ENCODE data around the gene TDRD9. TPM values are rescaled to one million over a fixed set of nuclear protein-coding genes. Genes with fewer than 3 reads are reported as not detected.

TDRD9 gene
- total and polyA plus RNA-seq, 2 experiments from 2014 or later, result not detected

DNA sequence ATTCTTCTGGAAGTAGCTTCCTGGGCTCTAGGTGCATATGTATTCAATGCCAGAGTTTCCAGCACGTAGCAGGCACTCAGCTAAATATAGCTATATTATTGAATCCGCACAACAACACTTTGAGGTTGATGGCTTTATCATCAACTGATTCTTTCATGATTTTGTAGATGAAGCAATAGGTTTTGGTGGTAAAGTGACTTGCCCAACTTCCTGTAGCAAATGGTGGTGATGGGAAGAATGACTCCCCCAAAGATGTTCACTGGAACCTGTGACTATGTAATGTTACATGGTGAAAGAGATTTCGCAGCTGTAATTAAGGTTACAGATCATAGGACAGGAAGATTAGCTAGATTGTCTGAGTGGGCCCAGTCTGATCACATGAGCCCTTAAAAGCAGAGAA is 3.2 kb downstream of the TDRD9 start:
- Histone ChIP-seq H3K9me2 (ENCODE audit: insufficient read depth) (no peaks in the 10 kb centered on the region), H3K9ac (no peak overlapping the region), H3K9me3 (ENCODE audit: low read depth) (no peaks in the 10 kb centered on the region), H3K4me2 (ENCODE audit: unreplicated experiment) (no peak overlapping the region), H3K4me3 (no peak overlapping the region), H3K4me1 (ENCODE audit: insufficient read depth) (no peaks in the 10 kb centered on the region), H3K79me2 (ENCODE audit: insufficient read depth) (no peaks in the 10 kb centered on the region), H3K36me3 (ENCODE audit: low read depth) (no peaks in the 10 kb centered on the region), H4K20me1 (ENCODE audit: insufficient read depth) (no peaks in the 10 kb centered on the region), H2AFZ (no peak overlapping the region), H3F3A (ENCODE audit: insufficient read depth) (no peaks in the 10 kb centered on the region), H3K27me3 (replicated peaks; ENCODE audit: insufficient read depth) (0 out of 2 replicates have a peak, but pooled peaks cover 6% of the 10 kb centered on the region), H3K27ac (no peak overlapping the region)
- in situ Hi-C loops (cut with MboI), result no loop called here
- no peak for DNase-seq
- WGBS, 2 experiments (ENCODE audit: low coverage in 1 of 2, low lambda C conversion rate in 2 of 2, missing lambda C conversion rate in 2 of 2), result 43 to 51% methylated on average over 3 of the region's 3 CpGs
- TF ChIP-seq EZH2phosphoT487 (IDR thresholded peaks at IDR 0.05; ENCODE audit: insufficient read depth, low read depth) (no peak), EZH2 (IDR thresholded peaks at IDR 0.05; ENCODE audit: insufficient read depth, poor library complexity, severe bottlenecking) (no peak)

DNA sequence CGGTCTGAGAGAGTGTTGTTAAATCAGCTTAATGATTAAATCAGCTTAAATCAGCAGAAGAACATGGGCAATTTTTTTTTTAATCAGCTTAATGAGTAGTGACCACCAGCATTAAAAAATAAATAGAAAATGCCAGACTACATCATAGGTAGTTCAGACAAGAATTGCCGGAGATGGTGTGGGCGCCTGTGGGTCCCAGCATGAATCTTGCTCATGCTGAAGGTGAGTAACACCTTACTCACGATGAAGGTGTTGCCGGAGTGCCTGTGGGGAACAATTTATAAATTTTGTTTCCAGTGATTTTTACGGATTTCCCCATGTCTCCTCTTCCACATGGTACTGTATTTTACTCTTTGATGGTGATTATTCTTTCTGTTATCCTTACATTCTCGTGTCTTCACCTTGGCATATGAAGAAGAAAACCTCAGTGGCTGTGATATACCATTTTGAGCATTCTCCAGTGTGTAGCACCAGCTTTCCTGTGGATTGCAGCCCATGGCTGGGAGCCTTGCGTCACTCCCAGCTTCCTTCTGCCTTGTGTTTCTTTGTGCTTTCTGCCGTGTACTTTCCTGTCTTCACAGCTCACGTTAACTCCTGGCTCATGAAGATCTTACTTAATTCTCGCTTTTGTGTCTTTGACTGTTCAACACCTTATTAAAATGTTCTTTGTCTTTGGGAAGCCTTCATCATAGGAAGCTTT is 4.7 kb downstream of the TDRD9 start:
- Histone ChIP-seq H3K27me3 (replicated peaks; ENCODE audit: insufficient read depth) (peaks cover 14% of the 10 kb centered on the region; the same call in 1 of the 2 replicates), H3K4me2 (ENCODE audit: unreplicated experiment) (no peak overlapping the region), H3K4me3 (no peak overlapping the region), H3K36me3 (ENCODE audit: low read depth) (no peaks in the 10 kb centered on the region), H3K27ac (no peak overlapping the region), H3F3A (ENCODE audit: insufficient read depth) (no peaks in the 10 kb centered on the region), H3K79me2 (ENCODE audit: insufficient read depth) (no peaks in the 10 kb centered on the region), H3K9me2 (ENCODE audit: insufficient read depth) (no peaks in the 10 kb centered on the region), H3K9ac (no peak overlapping the region), H3K9me3 (ENCODE audit: low read depth) (no peaks in the 10 kb centered on the region), H2AFZ (no peak overlapping the region), H3K4me1 (ENCODE audit: insufficient read depth) (no peaks in the 10 kb centered on the region), H4K20me1 (ENCODE audit: insufficient read depth) (no peaks in the 10 kb centered on the region)
- 49 to 58% methylated on average over 11 of the region's 11 CpGs for WGBS, 2 experiments (ENCODE audit: low coverage in 1 of 2, low lambda C conversion rate in 2 of 2, missing lambda C conversion rate in 2 of 2)
- in situ Hi-C loops (cut with MboI), result no loop called here
- DNase-seq, result no peak
- TF ChIP-seq EZH2phosphoT487 (IDR thresholded peaks at IDR 0.05; ENCODE audit: insufficient read depth, low read depth), result no peak
- no peak for TF ChIP-seq EZH2 (IDR thresholded peaks at IDR 0.05; ENCODE audit: insufficient read depth, poor library complexity, severe bottlenecking)

DNA sequence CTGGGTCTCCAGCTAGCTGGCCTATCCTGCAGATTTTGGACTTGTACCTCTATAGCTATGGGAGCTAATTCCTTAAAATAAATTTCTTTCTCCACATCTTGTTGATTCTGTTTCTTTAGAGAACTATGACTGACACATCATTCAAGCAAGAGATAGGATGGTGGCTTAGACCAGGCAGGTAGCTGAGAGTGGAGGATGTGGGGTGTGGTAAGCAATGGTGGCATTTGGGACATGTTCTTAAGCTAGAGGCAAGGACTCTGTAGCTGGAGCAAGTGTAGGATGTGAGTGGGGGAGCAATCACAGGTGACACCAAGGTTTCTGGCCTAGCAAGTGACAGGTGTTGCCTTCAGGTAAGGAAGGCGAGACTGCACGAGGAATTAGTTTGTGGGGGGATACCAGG is 6.8 kb downstream of the TDRD9 start:
- in situ Hi-C loops (cut with MboI), result no loop called here
- Histone ChIP-seq H3K36me3 (ENCODE audit: low read depth) (no peaks in the 10 kb centered on the region), H3K9me2 (ENCODE audit: insufficient read depth) (no peaks in the 10 kb centered on the region), H3F3A (ENCODE audit: insufficient read depth) (no peaks in the 10 kb centered on the region), H3K4me2 (ENCODE audit: unreplicated experiment) (no peak overlapping the region), H3K27me3 (replicated peaks; ENCODE audit: insufficient read depth) (peaks cover 26% of the 10 kb centered on the region), H3K27ac (no peak overlapping the region), H3K79me2 (ENCODE audit: insufficient read depth) (no peaks in the 10 kb centered on the region), H4K20me1 (ENCODE audit: insufficient read depth) (no peaks in the 10 kb centered on the region), H3K4me1 (ENCODE audit: insufficient read depth) (no peaks in the 10 kb centered on the region), H3K4me3 (no peak overlapping the region), H3K9ac (no peak overlapping the region), H2AFZ (no peak overlapping the region), H3K9me3 (ENCODE audit: low read depth) (no peaks in the 10 kb centered on the region)
- no peak for TF ChIP-seq EZH2phosphoT487 (IDR thresholded peaks at IDR 0.05; ENCODE audit: insufficient read depth, low read depth)
- TF ChIP-seq EZH2 (IDR thresholded peaks at IDR 0.05; ENCODE audit: insufficient read depth, poor library complexity, severe bottlenecking), result no peak
- 9 to 18% methylated on average over 2 of the region's 2 CpGs for WGBS, 2 experiments (ENCODE audit: low coverage in 1 of 2, low lambda C conversion rate in 2 of 2, missing lambda C conversion rate in 2 of 2)
- DNase-seq, result no peak

DNA sequence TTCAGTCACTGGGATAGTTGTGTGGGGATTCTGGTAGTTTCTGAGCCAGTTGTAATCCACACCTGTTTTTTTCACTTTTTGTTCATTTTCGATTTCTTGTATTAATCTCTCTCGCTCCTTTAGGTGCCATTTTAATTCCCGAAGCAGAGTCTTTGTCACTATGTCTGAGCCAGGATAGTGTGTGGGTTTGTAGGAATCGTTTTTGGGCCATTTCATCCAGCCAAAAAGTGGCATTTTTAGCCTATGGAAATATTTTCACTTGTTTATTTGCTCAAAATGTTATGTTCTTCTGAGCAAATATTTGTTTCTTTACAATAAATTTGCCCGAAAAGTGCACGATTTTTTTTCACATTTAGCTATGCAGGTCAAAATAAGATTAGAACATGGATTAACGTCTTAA is 13.2 kb downstream of the TDRD9 start:
- Histone ChIP-seq H3K9me2 (ENCODE audit: insufficient read depth) (no peaks in the 10 kb centered on the region), H3K4me3 (no peak overlapping the region), H4K20me1 (ENCODE audit: insufficient read depth) (no peaks in the 10 kb centered on the region), H3K79me2 (ENCODE audit: insufficient read depth) (no peaks in the 10 kb centered on the region), H3K9me3 (ENCODE audit: low read depth) (no peaks in the 10 kb centered on the region), H2AFZ (no peak overlapping the region), H3K4me2 (ENCODE audit: unreplicated experiment) (no peak overlapping the region), H3K27me3 (replicated peaks; ENCODE audit: insufficient read depth) (peaks cover 51% of the 10 kb centered on the region), H3K4me1 (ENCODE audit: insufficient read depth) (no peaks in the 10 kb centered on the region), H3K27ac (no peak overlapping the region), H3F3A (ENCODE audit: insufficient read depth) (no peaks in the 10 kb centered on the region), H3K36me3 (ENCODE audit: low read depth) (no peaks in the 10 kb centered on the region), H3K9ac (no peak overlapping the region)
- in situ Hi-C loops (cut with MboI), result no loop called here
- TF ChIP-seq EZH2 (IDR thresholded peaks at IDR 0.05; ENCODE audit: insufficient read depth, poor library complexity, severe bottlenecking) (no peak), EZH2phosphoT487 (IDR thresholded peaks at IDR 0.05; ENCODE audit: insufficient read depth, low read depth) (no peak)
- WGBS, 2 experiments (ENCODE audit: low coverage in 1 of 2, low lambda C conversion rate in 2 of 2, missing lambda C conversion rate in 2 of 2), result 40% methylated on average over 7 of the region's 7 CpGs
- no peak for DNase-seq
